ENCODE data around the gene SBNO2. TPM values are rescaled to one million over a fixed set of nuclear protein-coding genes. Genes with fewer than 3 reads are reported as not detected.

Gene SBNO2
- total RNA-seq, 5 donors from 2014 or later (not counting 1 experiment from before 2014, with no cell fraction given), result 90.2 to 115 (median 106) TPM

- Histone ChIP-seq H3K9me3 (no peaks in the 10 kb centered on the region), H3K36me3 (ENCODE audit: control insufficient read depth in 2 of 2, extremely low read depth in 1 of 2, insufficient read depth in 1 of 2, low read length in 1 of 2) (peaks cover 14 to 26% of the 10 kb centered on the region in 2 donors), H3K27me3 (replicated peaks in 1 of 2; ENCODE audit: control insufficient read depth in 2 of 2, extremely low read depth in 1 of 2, insufficient read depth in 2 of 2, low read length in 1 of 2) (no peaks in the 10 kb centered on the region), H3K4me3 (ENCODE audit: control insufficient read depth in 1 of 2, extremely low read depth in 1 of 2, low read length in 1 of 2) (no peak overlapping the region), H3K27ac (ENCODE audit: low read length) (no peak overlapping the region), H3K4me1 (ENCODE audit: control insufficient read depth in 1 of 2, extremely low read depth in 1 of 2, insufficient read depth in 2 of 2, low read length in 2 of 2) (peaks cover 0 to 7% of the 10 kb centered on the region in 2 experiments)
- WGBS (ENCODE audit: insufficient coverage), result 97% methylated on average over 29 of the region's 29 CpGs
- CTCF ChIA-PET, result no interaction called here
- Mint-ChIP-seq H3K36me3 (peaks cover 4% of the 10 kb centered on the region), H3K27me3 (no peaks in the 10 kb centered on the region), H3K27ac (no peak overlapping the region), H3K4me1 (peaks cover 0 to 3% (median 0%) of the 10 kb centered on the region in 3 donors), H3K4me3 (no peak overlapping the region), H3K9me3 (no peaks in the 10 kb centered on the region)
- DNase-seq (no peak), ATAC-seq (replicated peaks in 1 of 4) (no peak)
- POLR2A ChIA-PET, result interaction anchor here in 1 of 2 donors (0.5 kb wide), 1 partner anchor 9 kb away, joined by 3 read pairs; no protein-coding TSS in a partner anchor
These were observed 18.4 kb downstream of the SBNO2 start for GRCh38 chr19:1155352-1156304.

- Histone ChIP-seq H3K4me3 (ENCODE audit: control insufficient read depth in 1 of 2, extremely low read depth in 1 of 2, low read length in 1 of 2) (no peak overlapping the region), H3K36me3 (ENCODE audit: control insufficient read depth in 2 of 2, extremely low read depth in 1 of 2, insufficient read depth in 1 of 2, low read length in 1 of 2) (peaks cover 14 to 23% of the 10 kb centered on the region in 2 donors)
- H3K9me3 Mint-ChIP-seq, result no peaks in the 10 kb centered on the region
These were observed 19.2 kb downstream of the SBNO2 start for GRCh38 chr19:1154731-1155351.

GRCh38 chr19:1153891-1154730 is 20.0 kb downstream of the SBNO2 start:
- H3K4me3 Mint-ChIP-seq, result no peak overlapping the region
- ChIA-PET CTCF (interaction anchor here in 1 of 2 donors (0.5 kb wide), 1 partner anchor 192 kb away, joined by 10 read pairs; no protein-coding TSS in a partner anchor), POLR2A (no interaction called here)
- H3K36me3 Mint-ChIP-seq, result peaks cover 4% of the 10 kb centered on the region
- 98% methylated on average over 9 of the region's 58 CpGs for WGBS (ENCODE audit: insufficient coverage)
- ATAC-seq (replicated peaks in 1 of 4), result no peak
- H3K4me1 Mint-ChIP-seq, result peaks cover 0 to 4% (median 0%) of the 10 kb centered on the region in 3 donors
- Histone ChIP-seq H3K27me3 (replicated peaks in 1 of 2; ENCODE audit: control insufficient read depth in 2 of 2, extremely low read depth in 1 of 2, insufficient read depth in 2 of 2, low read length in 1 of 2) (no peaks in the 10 kb centered on the region), H3K36me3 (ENCODE audit: control insufficient read depth in 2 of 2, extremely low read depth in 1 of 2, insufficient read depth in 1 of 2, low read length in 1 of 2) (peaks cover 14 to 23% of the 10 kb centered on the region in 2 donors), H3K9me3 (no peaks in the 10 kb centered on the region), H3K4me1 (ENCODE audit: control insufficient read depth in 1 of 2, extremely low read depth in 1 of 2, insufficient read depth in 2 of 2, low read length in 2 of 2) (peaks cover 0 to 3% of the 10 kb centered on the region in 2 experiments), H3K27ac (ENCODE audit: low read length) (no peak overlapping the region), H3K4me3 (ENCODE audit: control insufficient read depth in 1 of 2, extremely low read depth in 1 of 2, low read length in 1 of 2) (no peak overlapping the region)
- no peaks in the 10 kb centered on the region for H3K9me3 Mint-ChIP-seq
- H3K27ac Mint-ChIP-seq, result no peak overlapping the region
- H3K27me3 Mint-ChIP-seq, result no peaks in the 10 kb centered on the region
- no peak for DNase-seq

More at GRCh38 chr19:1154731-1155351, 19.2 kb downstream of the SBNO2 start:
- H3K27me3 ChIP-seq (replicated peaks in 1 of 2; ENCODE audit: control insufficient read depth in 2 of 2, extremely low read depth in 1 of 2, insufficient read depth in 2 of 2, low read length in 1 of 2), result no peaks in the 10 kb centered on the region
- H3K4me1 Mint-ChIP-seq, result peaks cover 0 to 3% (median 0%) of the 10 kb centered on the region in 3 donors
- WGBS (ENCODE audit: insufficient coverage), result 96% methylated on average over 21 of the region's 32 CpGs
- no peaks in the 10 kb centered on the region for H3K27me3 Mint-ChIP-seq
- ChIA-PET POLR2A (no interaction called here), CTCF (interaction anchor here in 1 of 2 donors (0.5 kb wide), 1 partner anchor 192 kb away, joined by 10 read pairs; no protein-coding TSS in a partner anchor)
- ATAC-seq (replicated peaks in 1 of 4) (no peak), DNase-seq (peak in 1 of 35 experiments; percentile 23)
- peaks cover 4% of the 10 kb centered on the region for H3K36me3 Mint-ChIP-seq
- H3K9me3 ChIP-seq, result no peaks in the 10 kb centered on the region
- H3K4me3 Mint-ChIP-seq, result no peak overlapping the region
- H3K27ac Mint-ChIP-seq, result no peak overlapping the region
- no peak overlapping the region for H3K27ac ChIP-seq (ENCODE audit: low read length)
- H3K4me1 ChIP-seq (ENCODE audit: control insufficient read depth in 1 of 2, extremely low read depth in 1 of 2, insufficient read depth in 2 of 2, low read length in 2 of 2), result peaks cover 0 to 1% of the 10 kb centered on the region in 2 experiments

- no peak for DNase-seq
- 97% methylated on average over 32 of the region's 35 CpGs for WGBS (ENCODE audit: insufficient coverage)
- ChIA-PET CTCF (no interaction called here), POLR2A (interaction anchor here in 1 of 2 donors (0.7 kb wide), 1 partner anchor 28 kb away, joined by 3 read pairs; no protein-coding TSS in a partner anchor)
- Histone ChIP-seq H3K27me3 (replicated peaks in 1 of 2; ENCODE audit: control insufficient read depth in 2 of 2, extremely low read depth in 1 of 2, insufficient read depth in 2 of 2, low read length in 1 of 2) (no peaks in the 10 kb centered on the region), H3K4me3 (ENCODE audit: control insufficient read depth in 1 of 2, extremely low read depth in 1 of 2, low read length in 1 of 2) (no peak overlapping the region), H3K36me3 (ENCODE audit: control insufficient read depth in 2 of 2, extremely low read depth in 1 of 2, insufficient read depth in 1 of 2, low read length in 1 of 2) (peaks cover 14 to 30% of the 10 kb centered on the region in 2 donors), H3K9me3 (no peaks in the 10 kb centered on the region), H3K4me1 (ENCODE audit: control insufficient read depth in 1 of 2, extremely low read depth in 1 of 2, insufficient read depth in 2 of 2, low read length in 2 of 2) (peaks cover 0 to 4% of the 10 kb centered on the region in 2 experiments), H3K27ac (ENCODE audit: low read length) (no peak overlapping the region)
- Mint-ChIP-seq H3K9me3 (no peaks in the 10 kb centered on the region), H3K36me3 (peaks cover 4% of the 10 kb centered on the region), H3K4me1 (peaks cover 0 to 5% (median 0%) of the 10 kb centered on the region in 3 donors), H3K27me3 (no peaks in the 10 kb centered on the region), H3K27ac (no peak overlapping the region), H3K4me3 (no peak overlapping the region)
- ATAC-seq (replicated peaks in 1 of 4), result no peak
These were observed 22.0 kb downstream of the SBNO2 start for GRCh38 chr19:1151917-1152587.

- Mint-ChIP-seq H3K9me3 (no peaks in the 10 kb centered on the region), H3K4me3 (no peak overlapping the region), H3K27me3 (no peaks in the 10 kb centered on the region), H3K4me1 (peaks cover 0 to 3% (median 0%) of the 10 kb centered on the region in 3 donors), H3K36me3 (peaks cover 4% of the 10 kb centered on the region), H3K27ac (no peak overlapping the region)
- Histone ChIP-seq H3K9me3 (no peaks in the 10 kb centered on the region), H3K4me1 (ENCODE audit: control insufficient read depth in 1 of 2, extremely low read depth in 1 of 2, insufficient read depth in 2 of 2, low read length in 2 of 2) (peaks cover 0 to 4% of the 10 kb centered on the region in 2 experiments), H3K36me3 (ENCODE audit: control insufficient read depth in 2 of 2, extremely low read depth in 1 of 2, insufficient read depth in 1 of 2, low read length in 1 of 2) (peaks cover 14 to 29% of the 10 kb centered on the region in 2 donors), H3K27me3 (replicated peaks in 1 of 2; ENCODE audit: control insufficient read depth in 2 of 2, extremely low read depth in 1 of 2, insufficient read depth in 2 of 2, low read length in 1 of 2) (no peaks in the 10 kb centered on the region), H3K27ac (ENCODE audit: low read length) (no peak overlapping the region), H3K4me3 (ENCODE audit: control insufficient read depth in 1 of 2, extremely low read depth in 1 of 2, low read length in 1 of 2) (no peak overlapping the region)
- POLR2A ChIA-PET, result no interaction called here
- no peak for ATAC-seq (replicated peaks in 1 of 4)
- no peak for DNase-seq
- 97% methylated on average over 7 of the region's 12 CpGs for WGBS (ENCODE audit: insufficient coverage)
- CTCF ChIA-PET, result interaction anchor here in 1 of 2 donors (0.6 kb wide), 1 partner anchor 42 kb away, joined by 4 read pairs; no protein-coding TSS in a partner anchor
These were observed 22.9 kb downstream of the SBNO2 start for GRCh38 chr19:1151037-1151724.
